H1 (cell line): Measurements from ENCODE around the gene PRCD. TPM values are rescaled to one million over a fixed set of nuclear protein-coding genes. Genes with fewer than 3 reads are reported as not detected.

Experiments
- CTCF ChIA-PET: fragments of 300-600 bp; sonication (Branson Sonifier 250); formaldehyde crosslinking; loops from one replicate; lab custom pipeline; 2021; ENCODE audit not compliant: partially characterized antibody; lab: Charles Lee
- POLR2A ChIA-PET: fragments of 300-600 bp; sonication (Branson Sonifier 250); formaldehyde crosslinking; loops from one replicate; lab custom pipeline; 2021; ENCODE audit warnings: inconsistent platforms; ENCODE audit not compliant: partially characterized antibody; lab: Charles Lee
- DNase-seq, 2 experiments: peaks; one replicate each; pipeline versions ENCODE4 v3.0.0 to v3.0.0-alpha.2; 2010 to 2022; ENCODE audit warnings: low spot score in 2 of 2, low read depth in 1 of 2, mixed read lengths in 1 of 2
- FAIRE-seq: peaks from 2 replicates; lab custom pipeline; 2011; peaks lifted over from hg19 to GRCh38; lab: Jason Lieb, UNC
- H2AFZ ChIP-seq: 2 replicates; pipeline ENCODE4 v1.8.1; 2012; ENCODE audit warnings: low read length, inconsistent platforms
- H2AK5ac ChIP-seq: 2 replicates; pipeline ENCODE4 v1.6.1; 2013; ENCODE audit warnings: low read depth, low read length
- H2BK120ac ChIP-seq: replicated peaks from 2 replicates; pipeline ENCODE3; 2013; ENCODE audit warnings: low read depth, low read length, inconsistent platforms
- H2BK12ac ChIP-seq: 2 replicates; pipeline ENCODE4 v1.6.1; 2013; ENCODE audit warnings: low read depth, low read length
- H2BK15ac ChIP-seq: 2 replicates; pipeline ENCODE4 v1.6.1; 2013; ENCODE audit warnings: low read length
- H2BK20ac ChIP-seq: 2 replicates; pipeline ENCODE4 v1.6.1; 2013; ENCODE audit warnings: low read length
- H2BK5ac ChIP-seq: 2 replicates; pipeline ENCODE4 v1.6.1; 2013; ENCODE audit warnings: low read depth, low read length
- H3K14ac ChIP-seq: 2 replicates; pipeline ENCODE4 v1.6.1; 2013; ENCODE audit warnings: inconsistent platforms; ENCODE audit not compliant: insufficient read length
- H3K18ac ChIP-seq: 2 replicates; pipeline ENCODE4 v1.6.1; 2013; ENCODE audit warnings: low read length; ENCODE audit errors: extremely low read depth
- H3K23ac ChIP-seq: 2 replicates; pipeline ENCODE4 v1.6.1; 2013; ENCODE audit warnings: inconsistent platforms; ENCODE audit not compliant: insufficient read length
- H3K23me2 ChIP-seq: 2 replicates; pipeline ENCODE4 v1.6.1; 2013; ENCODE audit warnings: low read depth, low read length
- H3K27ac ChIP-seq: 2 replicates; pipeline ENCODE4 v1.6.1; 2011; ENCODE audit warnings: low read depth, low read length, inconsistent platforms
- H3K27me3 ChIP-seq, 4 experiments: replicated peaks in 1 of 4; 1 replicate in 1 of 4; 2 replicates in 3 of 4; pipeline versions ENCODE4 v1.6.1 to v1.8.1; 2011 to 2013; ENCODE audit warnings: low read length in 3 of 4, mild to moderate bottlenecking in 3 of 4, inconsistent platforms in 2 of 4, mixed read lengths in 2 of 4, moderate library complexity in 1 of 4; ENCODE audit not compliant: control insufficient read depth in 3 of 4, insufficient read depth in 3 of 4; ENCODE audit errors: extremely low read depth in 1 of 4
- H3K36me3 ChIP-seq, 4 experiments: 2 replicates each; pipeline versions ENCODE4 v1.6.1 to v1.8.1; 2011 to 2013; ENCODE audit warnings: mild to moderate bottlenecking in 4 of 4, low read length in 3 of 4, moderate library complexity in 2 of 4, control low read depth in 1 of 4, inconsistent platforms in 1 of 4; ENCODE audit not compliant: insufficient read depth in 4 of 4, control insufficient read depth in 2 of 4
- H3K4ac ChIP-seq: replicated peaks from 2 replicates; pipeline ENCODE3; 2013; ENCODE audit warnings: low read length, low read depth, mixed read lengths, inconsistent platforms; ENCODE audit not compliant: insufficient read length
- H3K4me1 ChIP-seq, 4 experiments: replicated peaks in 1 of 4; 1 replicate in 1 of 4; 2 replicates in 3 of 4; pipeline versions ENCODE4 v1.6.1 to v1.8.1; 2011 to 2013; ENCODE audit warnings: low read length in 3 of 4, inconsistent platforms in 2 of 4, mixed read lengths in 1 of 4; ENCODE audit not compliant: insufficient read depth in 4 of 4, control insufficient read depth in 3 of 4
- H3K4me2 ChIP-seq, 2 experiments: 2 replicates each; pipeline versions ENCODE4 v1.6.1 to v1.8.1; 2011 to 2013; ENCODE audit warnings: low read depth in 2 of 2, low read length in 2 of 2, control low read depth in 1 of 2, inconsistent platforms in 1 of 2, mild to moderate bottlenecking in 1 of 2; ENCODE audit not compliant: insufficient read depth in 1 of 2
- H3K4me3 ChIP-seq, 4 experiments: fragments of 200-600, 300-600 bp in 1 of 4; sonication (generic), shearing (Covaris generic), sonication (Bioruptor Twin) in 1 of 4; 2 replicates each; pipeline versions ENCODE4 v1.5.1 to v1.8.1; 2011 to 2016; ENCODE audit warnings: low read length in 4 of 4, low read depth in 3 of 4, control low read depth in 2 of 4, inconsistent platforms in 2 of 4, mild to moderate bottlenecking in 2 of 4, mixed read lengths in 1 of 4, moderate library complexity in 1 of 4; ENCODE audit not compliant: insufficient read depth in 2 of 4; ENCODE audit errors: extremely low read depth in 1 of 4
- H3K56ac ChIP-seq: replicated peaks from 2 replicates; pipeline ENCODE3; 2013; ENCODE audit warnings: low read depth, mild to moderate bottlenecking, mixed read lengths, low read length, inconsistent platforms; ENCODE audit not compliant: insufficient read length
- H3K79me1 ChIP-seq: 2 replicates; pipeline ENCODE4 v1.6.1; 2013; ENCODE audit warnings: low read depth, low read length, control low read depth
- H3K79me2 ChIP-seq, 2 experiments: 2 replicates each; pipeline versions ENCODE4 v1.6.1 to v1.8.1; 2012 to 2013; ENCODE audit warnings: low read length in 2 of 2, mild to moderate bottlenecking in 2 of 2, inconsistent platforms in 1 of 2; ENCODE audit not compliant: insufficient read depth in 2 of 2, control insufficient read depth in 1 of 2
- H3K9ac ChIP-seq, 4 experiments: replicated peaks in 1 of 4; 1 replicate in 1 of 4; 2 replicates in 3 of 4; pipeline versions ENCODE4 v1.6.1 to v1.8.1; 2011 to 2013; ENCODE audit warnings: low read depth in 3 of 4, low read length in 3 of 4, control low read depth in 2 of 4, mild to moderate bottlenecking in 2 of 4, moderate library complexity in 2 of 4, inconsistent platforms in 1 of 4; ENCODE audit errors: extremely low read depth in 1 of 4
- H3K9me3 ChIP-seq, 2 experiments: 2 replicates each; pipeline versions ENCODE4 v1.6.1 to v1.8.1; 2012 to 2013; ENCODE audit warnings: mild to moderate bottlenecking in 2 of 2, moderate library complexity in 2 of 2, control low read depth in 1 of 2, inconsistent platforms in 1 of 2, low read depth in 1 of 2, low read length in 1 of 2, mixed read lengths in 1 of 2; ENCODE audit not compliant: insufficient read depth in 2 of 2
- H4K20me1 ChIP-seq, 2 experiments: replicated peaks in 1 of 2; 2 replicates each; pipeline versions ENCODE3 to v1.8.1; 2011 to 2013; ENCODE audit warnings: inconsistent platforms in 2 of 2, low read length in 2 of 2, mild to moderate bottlenecking in 1 of 2; ENCODE audit not compliant: insufficient read depth in 2 of 2, control insufficient read depth in 1 of 2
- H4K5ac ChIP-seq: 2 replicates; pipeline ENCODE4 v1.6.1; 2013; ENCODE audit warnings: low read length, low read depth, mixed read lengths, inconsistent platforms; ENCODE audit not compliant: insufficient read length
- H4K8ac ChIP-seq: 2 replicates; pipeline ENCODE4 v1.8.0; 2013; ENCODE audit warnings: mild to moderate bottlenecking, moderate library complexity, low read length, inconsistent platforms; ENCODE audit not compliant: insufficient read depth; ENCODE audit errors: extremely low read depth
- H4K91ac ChIP-seq: replicated peaks from 2 replicates; pipeline ENCODE3; 2013; ENCODE audit warnings: low read length, mixed read lengths, inconsistent platforms; ENCODE audit not compliant: insufficient read length
- CEBPB ChIP-seq: IDR thresholded peaks from 2 replicates; pipeline ENCODE4 v1.6.1; 2012; ENCODE audit warnings: low read depth, low read length
- EZH2 ChIP-seq: fragments of 200-600 bp; sonication (generic); IDR thresholded peaks from 2 replicates; pipeline ENCODE4 v1.7.1; 2012; ENCODE audit warnings: low read depth, mild to moderate bottlenecking, moderate library complexity, low read length, inconsistent platforms; ENCODE audit not compliant: severe bottlenecking
- FOSL1 ChIP-seq: IDR thresholded peaks from 2 replicates; pipeline ENCODE4 v1.6.1; 2011; ENCODE audit warnings: mild to moderate bottlenecking, low read depth, low read length, moderate library complexity; ENCODE audit not compliant: insufficient read depth
- KDM5A ChIP-seq: fragments of 200-600 bp; IDR thresholded peaks from 2 replicates; pipeline ENCODE4 v1.7.1; 2012; ENCODE audit warnings: mild to moderate bottlenecking, low read length, inconsistent platforms, mixed read lengths
- RAD21 ChIP-seq, 2 experiments: IDR thresholded peaks in 1 of 2; conservative IDR thresholded peaks in 1 of 2; 2 replicates each; pipeline ENCODE4 v1.6.1; 2011; ENCODE audit warnings: low read depth in 2 of 2, low read length in 2 of 2, improper control_type of control experiment in 1 of 2, inconsistent platforms in 1 of 2, mild to moderate bottlenecking in 1 of 2, moderate library complexity in 1 of 2
- TEAD4 ChIP-seq: IDR thresholded peaks from 2 replicates; pipeline ENCODE4 v1.6.1; 2012; ENCODE audit warnings: low read depth, low read length, inconsistent platforms, mixed read lengths
- USF2 ChIP-seq: IDR thresholded peaks from 2 replicates; pipeline ENCODE4 v1.6.1; 2011; ENCODE audit warnings: low read length, improper control_type of control experiment
- WGBS, 2 experiments: shearing (Covaris generic) in 1 of 2; methylation state at CpG; one replicate each; pipeline versions ENCODE4 v1.1.6 to v1.1.7; 2013 to 2015; ENCODE audit warnings: low lambda C conversion rate in 2 of 2, mixed read lengths in 2 of 2, inconsistent platforms in 1 of 2, low coverage in 1 of 2, missing lambda C conversion rate in 1 of 2; ENCODE audit not compliant: insufficient replicate concordance in 2 of 2, insufficient coverage in 1 of 2, insufficient read length in 1 of 2; ENCODE audit errors: extremely low coverage in 1 of 2, missing lambda C conversion rate in 1 of 2; 5-methylcytosine and 5-hydroxymethylcytosine counted together
- polyA plus RNA-seq, 7 experiments: library from polyadenylated mRNA; depleted of rRNA in 3 of 7; stranded (reverse) in 5 of 7; unstranded in 2 of 7; fragments of >200 nt in 5 of 7; fragments of 200-250 nt in 2 of 7; gene quantifications; 1 replicate in 5 of 7; 2 replicates in 1 of 7; 4 replicates in 1 of 7; pipeline versions ENCODE4 v1.2.1 to v1.2.3, GENCODE V29; 2011 to 2013; ENCODE audit warnings: missing spikeins in 2 of 7, mixed read lengths in 2 of 7
- total RNA-seq: library from RNA; stranded (reverse); fragmentation: NEBNext Ultra II Directional; extraction: Animal tissue kit (Norgen Biotek cat#: 25700); gene quantifications from 2 replicates; pipeline ENCODE4 v1.2.1, GENCODE V29; 2021

PRCD gene
- total and polyA plus RNA-seq, 2 of the 8 experiments (the other 6 are each of a cell fraction or from before 2014, with no cell fraction given) = 0.77 to 2.1 TPM

- Histone ChIP-seq H3K23ac (no peak overlapping the region), H2AFZ (no peak overlapping the region), H2AK5ac (peak overlapping the region; percentile 57; the same call in 1 of the 2 replicates), H3K4me3 (peak overlapping the region; percentile 89 to 100 (median 97)), H3K79me1 (peaks cover 10% of the 10 kb centered on the region), H3K4me1 (peaks cover 2 to 10% (median 5%) of the 10 kb centered on the region in 4 experiments; a peak in 6 of 7 replicates), H4K20me1 (peaks cover 15 to 22% of the 10 kb centered on the region in 2 experiments), H3K56ac (no peak overlapping the region), H3K4ac (no peak overlapping the region), H3K79me2 (peaks cover 23 to 53% of the 10 kb centered on the region in 2 experiments), H3K18ac (peak overlapping the region; percentile 68), H3K23me2 (peaks cover 2% of the 10 kb centered on the region; the same call in 1 of the 2 replicates), H3K9ac (peak overlapping the region; percentile 94 to 100 (median 100)), H3K36me3 (peaks cover 19 to 44% (median 32%) of the 10 kb centered on the region in 4 experiments), H3K9me3 (no peaks in the 10 kb centered on the region), H2BK15ac (no peak overlapping the region), H3K27ac (peak overlapping the region; percentile 93), H4K91ac (peak overlapping the region; percentile 87), H3K14ac (no peak overlapping the region), H2BK20ac (no peak overlapping the region), H2BK120ac (no peak overlapping the region), H4K5ac (peak overlapping the region; percentile 84), H4K8ac (no peak overlapping the region), H3K4me2 (peak overlapping the region; percentile 75 to 76), H2BK5ac (peak overlapping the region; percentile 89; the same call in 1 of the 2 replicates), H3K27me3 (no peaks in the 10 kb centered on the region), H2BK12ac (peak overlapping the region; percentile 45; the same call in 1 of the 2 replicates)
- WGBS, 2 experiments = 3% methylated on average over 14 of the region's 14 CpGs; no CpG with 5 or more reads in 1 of the 2 experiments
- DNase-seq (no peak), FAIRE-seq (no peak)
- ChIA-PET POLR2A (interaction anchor here (0.8 to 8.0 kb wide), 27 partner anchors 11 to 205 kb away, joined by 3 to 133 read pairs (median 4); partner anchors contain the start of genes CYGB, JMJD6, METTL23 and MFSD11), CTCF (interaction anchor here (0.6 to 5.3 kb wide), 26 partner anchors 12 to 1424 kb away, joined by 3 to 71 read pairs (median 6); partner anchors contain the start of genes PRCD, ST6GALNAC2 and UBE2O)
- TF ChIP-seq FOSL1 = no peak
- no peak for TF ChIP-seq EZH2
- peak; percentile 41 to 42 for TF ChIP-seq RAD21 (IDR thresholded peaks at IDR 0.05 in 1 of 2, conservative IDR thresholded peaks at IDR 0.05 in 1 of 2; ENCODE audit: low read depth in 2 of 2, low read length in 2 of 2)
- no peak for TF ChIP-seq USF2
- TF ChIP-seq CEBPB = no peak
- peak; percentile 48; the same call in 1 of the 2 replicates for TF ChIP-seq KDM5A
- no peak for TF ChIP-seq TEAD4
These were observed 18.6 kb downstream of the PRCD start for GRCh38 chr17:76558198-76559095.
